Hematopoietic multipotent progenitor cell (in vitro differentiated cells): ENCODE data around the gene MYO3A. TPM values are rescaled to one million over a fixed set of nuclear protein-coding genes. Genes with fewer than 3 reads are reported as not detected.

ENCODE experiments used
- DNase-seq, 3 donors: peaks; one replicate each; pipeline ENCODE4 v3.0.0-alpha.2; 2011 to 2015; ENCODE audit warnings: low read depth in 2 of 3, low spot score in 2 of 3
- total RNA-seq: library from RNA; depleted of rRNA; stranded (reverse); fragments of >200 nt; gene quantifications from one replicate; pipeline ENCODE4 v1.2.3, GENCODE V29; 2012

The MYO3A gene, protein sequence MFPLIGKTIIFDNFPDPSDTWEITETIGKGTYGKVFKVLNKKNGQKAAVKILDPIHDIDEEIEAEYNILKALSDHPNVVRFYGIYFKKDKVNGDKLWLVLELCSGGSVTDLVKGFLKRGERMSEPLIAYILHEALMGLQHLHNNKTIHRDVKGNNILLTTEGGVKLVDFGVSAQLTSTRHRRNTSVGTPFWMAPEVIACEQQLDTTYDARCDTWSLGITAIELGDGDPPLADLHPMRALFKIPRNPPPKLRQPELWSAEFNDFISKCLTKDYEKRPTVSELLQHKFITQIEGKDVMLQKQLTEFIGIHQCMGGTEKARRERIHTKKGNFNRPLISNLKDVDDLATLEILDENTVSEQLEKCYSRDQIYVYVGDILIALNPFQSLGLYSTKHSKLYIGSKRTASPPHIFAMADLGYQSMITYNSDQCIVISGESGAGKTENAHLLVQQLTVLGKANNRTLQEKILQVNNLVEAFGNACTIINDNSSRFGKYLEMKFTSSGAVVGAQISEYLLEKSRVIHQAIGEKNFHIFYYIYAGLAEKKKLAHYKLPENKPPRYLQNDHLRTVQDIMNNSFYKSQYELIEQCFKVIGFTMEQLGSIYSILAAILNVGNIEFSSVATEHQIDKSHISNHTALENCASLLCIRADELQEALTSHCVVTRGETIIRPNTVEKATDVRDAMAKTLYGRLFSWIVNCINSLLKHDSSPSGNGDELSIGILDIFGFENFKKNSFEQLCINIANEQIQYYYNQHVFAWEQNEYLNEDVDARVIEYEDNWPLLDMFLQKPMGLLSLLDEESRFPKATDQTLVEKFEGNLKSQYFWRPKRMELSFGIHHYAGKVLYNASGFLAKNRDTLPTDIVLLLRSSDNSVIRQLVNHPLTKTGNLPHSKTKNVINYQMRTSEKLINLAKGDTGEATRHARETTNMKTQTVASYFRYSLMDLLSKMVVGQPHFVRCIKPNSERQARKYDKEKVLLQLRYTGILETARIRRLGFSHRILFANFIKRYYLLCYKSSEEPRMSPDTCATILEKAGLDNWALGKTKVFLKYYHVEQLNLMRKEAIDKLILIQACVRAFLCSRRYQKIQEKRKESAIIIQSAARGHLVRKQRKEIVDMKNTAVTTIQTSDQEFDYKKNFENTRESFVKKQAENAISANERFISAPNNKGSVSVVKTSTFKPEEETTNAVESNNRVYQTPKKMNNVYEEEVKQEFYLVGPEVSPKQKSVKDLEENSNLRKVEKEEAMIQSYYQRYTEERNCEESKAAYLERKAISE (N-terminal part only)
- total RNA-seq = not detected

DNA sequence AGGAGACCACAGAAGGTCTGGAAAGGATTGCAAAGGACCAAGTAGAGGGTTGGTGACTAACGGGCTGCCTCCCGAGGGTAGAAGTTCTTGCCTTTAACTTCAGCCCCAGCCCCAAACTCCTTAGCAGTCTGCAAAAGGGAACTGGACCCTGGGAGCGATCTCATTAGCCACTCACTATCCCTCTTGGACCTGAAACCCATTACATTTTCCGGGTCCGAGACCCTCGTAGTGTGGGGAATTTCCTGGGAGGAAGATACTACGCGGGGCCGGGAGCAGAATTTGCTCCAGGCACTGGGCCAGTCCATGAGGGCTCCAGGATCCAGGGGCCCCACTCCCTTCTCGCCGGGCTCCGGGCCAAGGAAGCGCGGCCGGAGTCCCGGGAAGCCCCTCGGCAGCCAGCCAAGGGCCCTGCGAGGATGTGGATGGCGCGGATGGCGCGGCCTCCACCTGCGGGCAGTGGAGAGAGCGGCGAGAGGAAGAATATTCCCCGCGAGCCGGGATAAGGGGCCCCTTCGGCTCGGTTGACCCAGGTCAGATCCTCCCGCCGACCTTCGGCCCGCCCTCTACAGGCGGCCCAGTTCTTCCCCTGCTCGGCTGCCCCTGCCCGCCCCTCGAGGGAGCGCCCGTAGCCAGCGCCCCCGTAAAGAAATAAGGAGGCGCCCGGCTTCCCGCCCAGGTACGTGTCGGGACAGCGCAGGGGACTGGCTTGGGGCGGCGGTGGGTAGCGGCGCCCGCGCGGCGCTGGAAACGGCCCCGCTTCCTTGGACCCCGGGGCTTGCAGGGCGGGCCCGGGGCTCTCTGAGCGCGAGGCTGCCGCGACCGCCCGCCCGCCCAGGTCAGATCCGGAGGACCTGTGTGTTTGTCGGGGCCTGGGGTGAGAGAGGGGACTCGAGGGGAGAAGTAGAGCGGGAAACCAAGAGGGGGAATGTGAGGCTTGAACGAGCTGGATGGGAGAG, at the start of gene MYO3A:
Gene MYO3A, plus strand, starts transcription at position 577 of the 956 bp plus-strand sequence. CDS start 17,882 bp downstream, outside the sequence.
- no peak for DNase-seq

DNA sequence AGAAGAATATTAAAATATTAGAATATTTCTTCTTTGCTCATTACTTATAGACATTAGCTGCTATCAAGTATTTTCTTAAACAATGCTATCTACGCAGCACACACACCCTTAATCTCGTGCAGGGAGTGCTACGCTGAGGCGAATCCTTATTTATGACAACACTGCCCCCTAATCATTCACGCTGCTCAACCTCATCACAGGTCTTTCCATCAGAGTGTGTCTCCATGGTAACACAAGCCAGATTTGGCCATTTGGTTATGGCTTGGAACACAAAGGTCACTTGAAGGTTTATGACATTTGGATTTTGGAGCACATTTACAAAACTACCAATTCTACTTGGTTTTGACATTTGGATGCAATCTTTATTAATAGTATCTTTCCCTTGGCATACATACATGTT, 45.4 kb upstream of the MYO3A start:
- no peak for DNase-seq

DNA sequence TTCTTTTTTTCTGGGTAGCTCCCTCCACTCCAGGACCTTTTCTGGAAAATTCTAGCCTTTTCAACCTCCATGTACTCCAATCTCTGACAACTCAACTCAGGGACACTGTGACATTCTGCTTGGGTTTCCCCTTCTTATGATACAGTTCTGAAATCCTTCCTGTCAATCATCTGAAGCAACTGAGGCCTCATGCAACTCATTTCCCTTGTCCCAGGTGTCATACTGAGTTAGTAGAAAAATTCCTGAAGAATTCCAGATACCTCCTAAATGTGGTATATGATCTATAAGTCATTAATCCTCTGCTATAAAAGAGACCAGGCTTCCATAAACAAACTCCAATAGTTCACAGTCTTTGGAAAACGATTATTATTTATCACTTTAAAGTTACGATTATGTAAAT, 43.0 kb upstream of the MYO3A start:
- no peak for DNase-seq

GRCh38 chr10:25895856-25896255, 38.2 kb upstream of the MYO3A start:
- DNase-seq = no peak

GRCh38 chr10:25896421-25896820, 37.6 kb upstream of the MYO3A start:
- no peak for DNase-seq

DNA sequence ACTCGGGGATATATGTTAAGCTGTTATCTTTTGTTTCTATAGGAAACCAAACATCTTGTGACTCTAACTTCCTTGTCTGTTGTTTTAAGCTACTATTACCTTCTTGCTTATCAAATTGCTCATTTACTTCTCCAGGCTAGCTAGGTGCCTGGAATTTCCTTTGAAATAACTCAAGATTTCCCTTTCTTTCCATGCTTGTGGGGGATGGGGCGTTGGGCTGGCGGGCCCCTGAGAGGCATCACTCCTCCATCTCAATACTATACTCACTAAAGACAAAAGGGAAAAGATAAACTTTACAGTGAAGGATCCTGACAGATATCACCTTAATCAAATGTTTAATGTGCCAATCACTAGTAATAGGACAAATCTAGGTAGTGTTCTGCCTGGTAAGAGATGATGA, 34.7 kb upstream of the MYO3A start:
- no peak for DNase-seq

- no peak for DNase-seq
Measured at GRCh38 chr10:25901199-25901598, 32.8 kb upstream of the MYO3A start.

GRCh38 chr10:25902002-25902401, 32.0 kb upstream of the MYO3A start:
- no peak for DNase-seq

DNA sequence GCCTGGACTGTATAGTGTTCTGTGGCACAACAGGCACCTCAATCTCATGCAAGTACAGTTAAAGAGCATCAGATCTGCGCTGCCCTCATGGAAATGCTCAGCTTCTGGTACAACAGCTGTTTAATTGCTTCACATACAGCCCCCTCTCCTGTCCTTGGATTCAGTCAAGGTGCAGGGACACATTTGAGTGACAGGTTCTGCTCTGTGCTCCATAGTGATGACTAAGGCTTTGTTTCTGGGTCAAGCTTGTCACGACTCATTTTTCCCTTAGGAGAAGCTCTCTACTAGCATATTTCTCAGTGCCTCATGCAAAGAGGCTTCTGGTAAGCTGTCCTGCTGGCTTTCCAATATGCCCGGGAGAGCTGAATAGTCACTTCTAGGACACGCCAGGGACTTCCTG, 26.8 kb upstream of the MYO3A start:
- no peak for DNase-seq

DNA sequence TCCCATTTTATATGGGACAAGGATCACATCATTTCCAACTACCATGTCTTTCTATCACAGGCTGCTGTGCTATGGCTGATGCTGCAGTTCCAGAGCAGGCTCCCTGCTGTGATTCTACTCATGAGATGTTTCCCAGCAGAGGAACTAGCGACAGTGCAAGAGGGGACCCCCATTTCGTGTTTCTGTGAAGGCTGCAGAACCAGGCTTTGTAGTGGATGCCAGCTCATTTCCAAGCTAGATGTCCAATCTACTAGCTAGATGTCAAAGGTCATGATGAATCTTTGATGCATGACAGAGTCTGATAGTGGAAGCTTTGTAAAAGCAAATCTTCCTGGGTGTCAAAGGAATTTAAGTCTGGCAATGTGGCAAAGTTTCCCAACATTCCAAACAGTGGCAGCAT, 21.2 kb upstream of the MYO3A start:
- DNase-seq = no peak

- DNase-seq = no peak
Measured at GRCh38 chr10:25914776-25915175, 19.3 kb upstream of the MYO3A start.

GRCh38 chr10:25934621-25935139, 651 bp downstream of the MYO3A start:
- peak in 2 of 3 donors; percentile 29 to 31 for DNase-seq

DNA sequence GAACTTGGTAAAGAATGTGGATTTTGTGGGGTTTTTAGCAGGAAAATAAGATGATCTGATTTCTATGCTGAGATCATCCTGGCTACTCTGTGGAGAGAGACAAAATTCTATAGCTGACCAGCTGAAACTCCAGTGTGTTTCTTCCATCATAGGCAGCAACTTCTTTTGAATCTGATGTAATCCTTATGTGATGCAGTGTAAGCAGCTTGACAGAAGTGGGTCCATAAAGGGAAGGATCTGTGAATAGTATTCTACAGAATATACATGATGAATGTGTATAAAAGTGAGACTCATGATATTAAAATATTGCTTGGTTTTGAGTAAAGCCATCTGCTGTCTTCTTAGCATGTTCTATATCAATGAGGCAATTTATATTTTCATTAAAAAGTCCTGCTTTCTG, 4.4 kb downstream of the MYO3A start:
- DNase-seq = no peak

DNA sequence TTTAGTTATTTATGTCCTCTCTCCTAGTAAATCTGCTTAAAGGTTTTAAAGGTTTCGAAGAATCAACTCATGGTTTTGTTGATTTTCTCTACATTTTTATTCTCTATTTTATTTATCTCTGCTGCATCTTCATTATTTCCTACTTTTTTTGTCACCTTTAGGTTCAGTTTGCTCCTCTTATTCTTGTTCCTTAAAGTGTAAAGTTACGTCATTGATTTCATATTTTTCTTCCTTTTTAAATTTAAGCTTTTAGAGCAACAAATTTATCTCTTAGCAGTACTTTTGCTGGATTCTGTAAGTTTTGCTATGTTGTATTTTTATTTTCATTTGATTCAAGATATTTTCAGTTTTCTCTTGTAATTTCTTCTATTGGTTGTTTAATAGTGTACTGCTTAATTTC, 10.7 kb downstream of the MYO3A start:
- DNase-seq = no peak

DNA sequence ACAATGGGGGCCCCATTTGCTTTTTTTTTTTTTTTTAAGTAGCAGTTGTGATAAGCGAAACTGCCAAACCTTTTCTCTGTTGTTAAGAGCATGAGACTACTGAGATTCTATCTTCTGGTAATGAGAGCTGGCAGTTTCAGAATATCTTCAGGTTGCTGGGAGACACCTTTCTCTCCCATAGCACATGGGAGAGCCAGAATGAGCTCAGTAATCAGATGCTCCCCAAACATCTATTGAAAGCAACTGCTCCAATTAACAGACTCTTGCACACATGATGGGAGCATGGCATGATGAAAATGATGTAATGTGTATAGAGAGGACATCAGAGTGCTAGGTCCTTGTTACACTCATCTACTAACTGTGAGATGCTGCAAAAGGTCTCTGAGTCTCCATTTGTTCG, 18.8 kb downstream of the MYO3A start:
- DNase-seq = no peak

GRCh38 chr10:25954851-25955250, 20.8 kb downstream of the MYO3A start:
- no peak for DNase-seq

DNA sequence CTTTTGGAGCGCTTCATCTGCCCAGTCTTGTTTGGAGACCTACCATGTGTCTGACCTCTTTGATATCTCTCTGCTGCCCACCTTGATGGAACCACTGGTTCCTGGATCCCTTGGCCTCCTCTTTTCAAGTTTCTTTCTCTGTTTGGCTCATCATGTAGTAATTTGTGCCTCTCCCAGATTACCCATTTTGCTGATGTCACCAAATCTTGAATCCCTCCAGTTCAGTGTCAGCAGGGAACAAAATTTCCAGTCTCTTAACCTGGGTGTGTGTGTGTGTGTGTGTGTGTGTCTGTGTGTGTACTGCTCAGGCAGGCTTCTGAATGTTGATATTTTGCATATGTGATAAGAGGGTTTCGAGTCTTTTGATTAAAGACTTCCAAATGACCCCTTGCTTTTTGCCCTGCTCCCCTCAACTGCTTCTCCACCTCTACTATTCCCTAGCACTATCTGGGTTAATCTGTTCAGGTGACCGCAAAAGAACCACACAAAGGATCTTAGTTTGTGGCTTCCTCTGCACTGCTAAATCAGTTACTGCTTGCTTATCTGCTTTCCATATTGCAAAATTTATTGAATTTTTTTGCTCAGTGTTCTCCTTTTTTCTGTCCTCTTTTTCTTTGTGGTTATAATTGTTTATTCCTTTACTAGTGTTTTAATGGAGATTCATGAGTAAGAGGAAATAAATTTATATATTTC, 25.7 kb downstream of the MYO3A start:
- peak in 2 of 3 donors; percentile 5 to 30 for DNase-seq

DNA sequence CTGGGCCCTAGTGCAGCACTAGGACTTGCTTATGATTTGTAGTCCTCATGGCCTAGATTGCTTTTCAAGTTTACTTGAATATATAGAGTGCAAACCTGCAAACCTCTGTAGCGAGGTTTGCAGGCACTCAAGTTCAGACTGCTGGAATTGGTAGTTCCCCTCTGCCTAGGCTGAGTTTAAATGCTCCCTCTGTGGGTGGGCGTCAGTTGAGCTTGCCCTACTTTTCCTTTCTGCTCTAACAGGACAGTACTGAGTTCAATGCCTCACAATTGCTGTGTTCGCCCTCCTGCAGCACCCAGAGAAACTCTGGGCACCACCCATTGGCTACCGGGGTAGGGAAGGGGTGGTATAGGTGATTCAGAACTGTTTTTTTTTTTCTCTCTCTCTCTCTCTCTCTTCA, 31.6 kb downstream of the MYO3A start:
- DNase-seq = no peak

GRCh38 chr10:25966844-25967243, 32.8 kb downstream of the MYO3A start:
- DNase-seq = peak in 1 of 3 donors; percentile 5
